GM12892 (cell line): ENCODE measurements around the gene LBH.

Experiments used
- POLR2A ChIP-seq: IDR thresholded peaks from 2 replicates; pipeline ENCODE4 v1.6.1; 2011; ENCODE audit warnings: low read depth, low read length, control low read depth
- TAF1 ChIP-seq: IDR thresholded peaks from 2 replicates; pipeline ENCODE4 v1.6.1; 2011; ENCODE audit warnings: low read depth, mild to moderate bottlenecking, control low read depth, low read length, borderline replicate concordance

- TF ChIP-seq POLR2A (no peak), TAF1 (no peak)
Observed at GRCh38 chr2:30191107-30191506, 40.2 kb upstream of the LBH start.
